Measurements from ENCODE around the gene RSPH9.
A peak's percentile ranks its signal among the peaks of the same experiment; 100 is the strongest.
"Not testable (repeated sequence)": the region's sequence is repeated elsewhere in the genome, so short reads cannot be mapped to it uniquely, and the experiment has no call there.

RSPH9 gene

DNA sequence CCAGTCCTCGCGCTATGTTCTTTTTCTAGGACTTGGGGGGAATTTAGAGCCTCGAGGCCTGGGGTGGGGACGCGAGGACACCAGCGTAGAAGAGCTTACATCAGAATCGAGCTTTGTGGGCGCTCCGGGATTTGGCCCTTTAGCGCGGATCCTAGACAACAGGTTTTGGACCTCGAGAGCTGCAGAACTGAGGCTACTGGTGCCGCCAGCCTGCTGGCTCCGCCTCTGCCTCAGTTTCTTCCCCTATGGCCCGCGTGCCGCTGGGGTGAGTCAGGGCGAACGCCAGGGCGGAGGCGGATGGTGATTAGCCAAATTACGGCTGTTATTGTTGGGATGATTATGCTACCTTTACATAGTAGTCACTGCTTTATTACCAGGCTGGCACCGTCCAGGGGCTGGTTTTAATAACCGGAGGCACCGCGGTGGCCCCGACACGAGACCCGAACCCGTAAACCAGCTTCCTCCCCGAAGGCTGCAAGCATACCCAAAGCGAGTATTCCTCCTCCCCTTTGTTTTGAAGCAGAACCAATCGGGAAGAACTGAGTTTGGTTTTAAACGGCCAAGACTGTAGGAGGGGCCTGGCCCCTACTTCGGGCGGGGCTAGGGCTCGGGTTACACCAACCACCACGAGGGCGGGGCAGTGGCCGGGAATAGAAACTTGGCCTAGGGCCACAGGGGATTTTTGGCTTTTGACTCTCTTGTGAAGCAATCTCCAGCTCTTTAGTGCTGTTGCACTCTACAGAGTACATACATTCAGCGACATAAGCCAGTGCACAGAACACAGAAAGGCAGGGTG is 15.1 kb upstream of the RSPH9 start:
- peak; percentile 95 for DNase-seq

DNA sequence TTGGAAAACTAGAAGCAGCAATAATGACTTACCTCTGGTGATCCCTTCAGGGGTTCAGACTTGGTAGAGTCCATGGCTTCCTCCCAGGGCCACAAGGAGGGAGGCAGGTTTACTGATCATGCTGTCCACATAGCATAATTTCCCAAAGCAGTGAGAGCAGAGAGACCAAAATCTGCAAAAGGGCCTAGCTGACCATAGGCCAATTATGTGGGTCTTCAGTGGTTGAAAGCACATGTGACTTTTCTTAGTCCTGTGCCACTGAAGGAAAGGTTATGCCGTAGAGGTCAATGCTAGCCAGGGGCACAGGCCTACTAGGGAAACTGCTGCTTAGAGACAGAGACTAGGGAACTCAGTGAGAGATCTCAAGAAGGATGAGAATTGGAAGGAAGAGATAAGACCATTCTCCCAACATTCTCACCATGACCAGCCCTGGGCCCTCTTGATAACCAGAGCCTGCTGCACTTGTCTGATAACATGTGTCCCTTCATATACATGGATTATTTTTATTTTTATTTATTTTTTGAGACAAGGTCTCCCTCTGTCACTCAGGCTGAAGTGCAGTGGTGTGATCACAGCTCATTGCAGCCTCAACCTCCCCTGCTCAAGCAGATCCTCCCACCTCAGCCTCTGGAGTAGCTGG is 13.7 kb upstream of the RSPH9 start:
- DNase-seq = no peak

DNA sequence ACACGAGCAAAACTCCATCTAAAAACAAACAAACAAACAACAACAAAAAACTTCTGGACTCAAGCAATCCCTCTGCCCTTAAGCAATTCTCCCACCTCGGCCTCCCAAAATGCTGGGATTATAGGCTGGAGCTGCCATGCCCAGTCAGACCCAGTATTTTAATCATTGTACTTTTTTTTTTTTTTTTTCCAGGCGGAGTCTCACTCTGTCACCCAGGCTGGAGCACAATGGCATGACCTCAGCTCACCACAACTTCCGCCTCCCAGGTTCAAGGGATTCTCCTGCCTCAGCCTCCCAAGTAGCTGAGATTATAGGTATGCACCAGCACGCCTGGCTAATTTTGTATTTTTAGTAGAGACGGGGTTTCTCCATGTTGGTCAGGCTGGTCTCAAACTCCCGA is 11.8 kb upstream of the RSPH9 start:
- not testable (repeated sequence) for DNase-seq

DNA sequence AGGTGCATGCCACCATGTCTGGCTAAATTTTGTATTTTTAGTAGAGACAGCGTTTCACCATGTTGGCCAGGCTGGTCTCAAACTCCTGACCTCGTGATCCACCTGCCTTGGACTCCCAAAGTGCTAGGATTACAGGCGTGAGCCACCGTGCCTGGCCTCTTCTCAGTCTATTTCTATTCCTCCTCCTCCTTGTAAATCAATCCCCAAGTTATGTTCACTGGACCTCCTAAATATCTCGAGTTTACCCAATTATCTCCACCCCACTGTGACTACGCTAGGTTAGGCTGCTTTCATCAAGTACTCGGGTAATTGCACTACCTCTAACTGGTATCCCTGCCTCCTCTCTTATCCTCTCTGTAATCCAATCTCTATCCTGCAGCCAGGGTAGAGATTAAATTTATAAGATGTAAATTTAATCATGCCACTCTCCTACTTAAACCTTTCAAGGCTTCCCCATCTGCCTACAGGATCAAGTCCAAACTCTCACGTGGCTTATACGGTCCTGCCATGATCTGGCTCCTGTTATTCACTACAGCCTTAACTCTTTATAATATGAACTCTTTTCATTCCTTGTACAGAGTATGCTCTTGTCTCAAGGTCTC is 10.0 kb upstream of the RSPH9 start:
- DNase-seq = no peak

DNA sequence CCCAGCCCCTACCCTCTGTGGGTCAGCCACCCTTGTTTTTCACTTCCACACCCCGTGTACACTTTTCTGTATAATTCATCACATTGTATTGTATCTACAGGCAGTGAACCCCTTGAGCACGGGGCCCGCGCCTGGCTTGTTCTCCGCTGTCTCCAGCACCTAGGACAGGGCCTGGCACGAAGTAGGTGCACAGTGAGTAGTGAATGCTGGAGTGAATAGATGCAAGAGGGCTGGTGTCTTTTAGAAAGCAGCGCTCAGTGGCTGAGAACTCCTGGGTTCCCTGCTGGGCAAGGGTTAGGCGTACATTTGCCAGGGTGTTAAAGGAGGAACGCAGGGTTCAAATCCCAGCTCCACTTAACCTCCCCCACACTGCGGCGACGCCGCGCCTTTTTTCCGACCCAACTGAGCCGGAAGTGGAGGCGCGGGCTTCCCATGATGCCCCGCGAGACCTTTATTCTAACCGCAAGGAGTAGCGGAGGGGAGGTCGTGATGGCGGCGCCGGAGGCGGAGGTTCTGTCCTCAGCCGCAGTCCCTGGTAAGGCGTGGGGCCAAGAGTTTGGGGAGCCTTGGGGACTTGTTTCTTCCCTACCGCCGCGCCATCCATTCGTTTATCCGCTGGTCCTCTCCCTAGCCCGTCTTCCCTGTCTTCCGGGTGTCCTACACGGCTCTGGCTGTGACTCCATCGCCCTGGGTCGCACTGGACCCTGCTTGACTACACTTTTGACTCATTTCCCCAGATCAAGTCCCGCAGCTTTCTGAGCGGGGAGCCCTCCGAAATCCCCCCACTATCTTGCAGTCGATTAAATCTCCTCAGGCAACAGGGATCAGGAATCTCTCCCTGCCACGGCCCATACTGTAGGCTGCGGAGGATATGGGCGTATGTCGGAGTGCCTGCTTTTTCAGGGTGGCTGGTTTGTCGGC is 9.2 kb upstream of the RSPH9 start, which contains the start of gene MAD2L1BP:
Gene MAD2L1BP (plus strand): TSS at position 454 of the 921 bp plus-strand sequence. CDS start 36 bp downstream, at position 490.
- DNase-seq = peak; percentile 92

DNA sequence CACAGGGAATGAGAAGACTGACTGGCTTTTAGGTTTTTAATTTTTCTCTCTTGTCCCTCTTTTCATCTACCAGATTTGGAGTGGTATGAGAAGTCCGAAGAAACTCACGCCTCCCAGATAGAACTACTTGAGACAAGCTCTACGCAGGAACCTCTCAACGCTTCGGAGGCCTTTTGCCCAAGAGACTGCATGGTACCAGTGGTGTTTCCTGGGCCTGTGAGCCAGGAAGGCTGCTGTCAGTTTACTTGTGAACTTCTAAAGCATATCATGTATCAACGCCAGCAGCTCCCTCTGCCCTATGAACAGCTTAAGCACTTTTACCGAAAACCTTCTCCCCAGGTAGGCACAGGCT is 8.6 kb upstream of the RSPH9 start:
- peak; percentile 17 for DNase-seq

DNA sequence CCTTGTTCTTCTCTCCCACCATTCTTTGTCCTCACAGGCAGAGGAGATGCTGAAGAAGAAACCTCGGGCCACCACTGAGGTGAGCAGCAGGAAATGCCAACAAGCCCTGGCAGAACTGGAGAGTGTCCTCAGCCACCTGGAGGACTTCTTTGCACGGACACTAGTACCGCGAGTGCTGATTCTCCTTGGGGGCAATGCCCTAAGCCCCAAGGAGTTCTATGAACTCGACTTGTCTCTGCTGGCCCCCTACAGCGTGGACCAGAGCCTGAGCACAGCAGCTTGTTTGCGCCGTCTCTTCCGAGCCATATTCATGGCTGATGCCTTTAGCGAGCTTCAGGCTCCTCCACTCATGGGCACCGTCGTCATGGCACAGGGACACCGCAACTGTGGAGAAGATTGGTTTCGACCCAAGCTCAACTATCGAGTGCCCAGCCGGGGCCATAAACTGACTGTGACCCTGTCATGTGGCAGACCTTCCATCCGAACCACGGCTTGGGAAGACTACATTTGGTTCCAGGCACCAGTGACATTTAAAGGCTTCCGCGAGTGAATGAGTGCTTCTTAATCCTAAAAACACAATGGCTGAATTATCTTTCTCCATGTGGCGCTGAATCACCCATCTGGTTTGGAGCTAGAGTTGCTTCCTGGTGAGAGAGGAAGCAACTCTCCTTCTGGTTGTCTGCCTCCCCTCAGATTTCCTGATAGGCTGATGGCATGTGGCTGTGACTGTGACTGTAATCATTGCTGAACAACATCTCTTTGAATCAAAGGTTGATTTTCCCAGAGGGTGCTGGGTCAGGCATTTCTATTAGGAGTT is 4.6 kb upstream of the RSPH9 start:
- DNase-seq = no peak

DNA sequence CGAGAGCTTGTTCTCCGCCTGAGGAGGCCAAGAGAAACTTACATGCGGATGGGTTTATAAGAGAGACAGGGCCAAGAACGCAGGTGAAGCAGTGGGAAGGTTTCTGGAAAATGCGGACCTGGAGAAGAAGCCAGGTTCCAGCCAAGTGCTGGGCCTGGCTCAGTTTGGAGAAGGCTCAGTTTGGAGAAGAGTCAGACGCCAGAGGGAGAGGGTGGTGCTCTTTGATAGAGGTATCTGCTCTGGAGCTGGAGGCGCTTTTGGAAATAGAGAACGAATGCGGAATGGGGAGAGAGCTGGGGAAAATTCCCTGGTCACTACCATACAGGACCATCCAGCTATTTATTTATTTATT is 753 bp downstream of the RSPH9 start:
- DNase-seq = no peak

DNA sequence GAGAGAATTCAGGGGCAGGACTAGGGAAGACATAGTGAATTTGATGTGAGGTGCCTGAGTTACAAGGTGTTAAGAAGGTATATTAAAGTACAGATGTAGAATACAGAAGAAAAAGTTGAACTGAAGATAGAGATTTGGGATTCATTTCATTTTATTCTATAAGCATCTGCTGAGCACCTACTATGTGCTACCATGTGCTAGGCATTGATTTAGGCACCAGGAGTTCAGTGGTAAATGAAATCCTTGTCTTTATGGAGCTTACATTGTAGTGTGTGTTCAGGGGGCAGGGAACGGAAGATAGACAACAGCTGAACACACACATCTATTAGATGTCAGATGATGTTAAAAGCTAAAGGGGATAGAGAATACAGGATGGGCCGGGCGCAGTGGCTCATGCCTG is 2.8 kb downstream of the RSPH9 start:
- no peak for DNase-seq

DNA sequence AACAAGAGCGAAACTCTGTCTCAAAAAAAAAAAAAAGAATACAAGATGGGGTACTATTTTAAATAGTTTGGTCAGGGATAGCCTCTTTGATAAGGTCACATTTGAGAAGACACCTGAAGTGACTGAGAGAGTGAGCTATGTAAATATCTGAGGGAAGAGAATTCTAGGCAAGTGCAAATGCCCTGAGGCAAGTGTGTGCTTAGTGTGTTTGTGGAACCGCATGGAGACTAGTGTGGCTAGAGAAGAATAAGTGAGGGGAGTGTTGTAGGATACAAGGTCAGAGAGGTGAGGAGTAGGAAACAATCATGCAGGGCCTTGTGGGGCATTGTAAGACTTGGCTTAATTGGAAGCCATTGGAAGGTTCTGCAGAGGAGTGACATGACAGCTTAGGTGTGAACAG is 3.4 kb downstream of the RSPH9 start:
- DNase-seq = no peak

DNA sequence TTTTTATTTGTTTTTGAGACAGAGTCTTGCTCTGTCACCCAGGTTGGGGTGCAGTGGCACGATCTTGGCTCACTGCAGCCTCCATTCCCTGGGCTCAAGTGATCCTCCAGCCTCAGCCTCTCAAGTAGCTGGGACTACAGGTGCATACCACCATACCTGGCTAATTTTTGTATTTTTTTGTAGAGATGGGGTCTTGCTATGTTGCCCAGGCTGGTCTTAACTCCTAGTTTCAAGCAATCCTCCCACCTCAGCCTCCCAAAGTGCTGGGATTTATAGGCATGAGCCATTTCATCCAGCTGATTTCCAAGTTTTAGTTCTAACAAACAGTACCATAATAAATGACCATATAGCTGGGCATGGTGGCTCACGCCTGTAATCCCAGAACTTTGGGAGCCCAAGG is 8.0 kb downstream of the RSPH9 start:
- DNase-seq = not testable (repeated sequence)

DNA sequence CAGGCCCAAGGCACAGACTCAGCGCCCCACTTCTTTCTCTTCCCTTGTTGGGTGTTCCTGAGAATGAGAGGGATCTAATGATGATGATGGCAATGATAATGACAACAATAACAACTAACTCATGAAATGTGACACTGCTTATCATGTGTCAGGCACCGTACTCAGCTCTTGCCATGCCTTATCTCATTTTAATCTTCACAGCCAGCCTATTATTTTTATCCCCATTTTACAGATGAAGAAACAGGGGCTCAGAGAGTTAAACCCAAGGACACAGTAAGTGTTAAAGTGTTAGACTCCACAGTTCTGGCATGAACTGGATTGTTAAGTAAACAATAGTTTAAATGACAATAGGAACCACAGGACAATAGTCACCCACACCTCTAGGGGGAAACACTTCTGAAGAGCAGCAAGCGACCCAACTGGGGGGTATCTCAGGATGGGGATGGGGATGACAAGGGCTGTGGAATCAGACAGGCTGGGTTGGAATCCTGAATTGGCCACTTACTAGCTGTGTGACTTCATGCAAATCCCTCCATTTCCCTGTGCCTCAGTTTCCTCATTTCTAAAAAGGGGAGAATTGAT is 12.5 kb downstream of the RSPH9 start:
- DNase-seq = no peak

DNA sequence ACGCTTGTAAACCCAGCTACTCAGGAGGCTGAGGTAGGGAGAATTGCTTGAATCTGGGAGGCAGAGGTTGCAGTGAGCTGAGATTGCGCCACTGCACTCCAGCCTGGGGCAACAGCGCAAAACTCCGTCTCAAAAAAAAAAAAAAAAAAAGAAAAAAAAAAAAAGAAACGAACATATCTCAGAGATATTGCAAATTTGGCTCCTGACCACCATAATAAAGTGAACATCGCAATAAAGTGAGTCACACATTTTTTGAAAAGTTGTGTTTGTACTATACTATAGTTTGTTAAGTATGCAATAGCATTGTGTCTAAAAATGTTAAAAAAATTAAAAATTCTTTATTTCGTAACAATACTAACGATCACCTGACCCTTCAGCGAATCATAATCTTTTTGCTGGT is 13.3 kb downstream of the RSPH9 start:
- DNase-seq = no peak

DNA sequence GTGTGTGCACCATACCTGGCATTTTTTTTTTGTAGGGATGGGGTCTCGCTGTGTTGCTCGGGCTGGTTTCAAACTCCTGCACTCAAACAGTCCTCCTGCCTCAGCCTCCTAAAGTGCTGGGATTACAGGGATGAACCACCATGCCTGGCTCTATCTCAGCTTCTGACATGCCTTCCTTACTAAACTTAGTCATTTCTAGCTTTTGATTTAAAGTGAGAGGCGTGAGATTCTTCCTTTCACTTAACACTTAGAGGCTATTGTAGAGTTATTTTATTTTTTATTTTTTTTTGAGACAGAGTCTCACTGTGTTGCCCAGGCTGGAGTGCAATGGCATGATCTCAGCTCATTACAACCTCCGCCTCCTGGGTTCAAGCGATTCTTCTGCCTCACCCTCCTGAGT is 18.1 kb downstream of the RSPH9 start:
- not testable (repeated sequence) for DNase-seq

DNA sequence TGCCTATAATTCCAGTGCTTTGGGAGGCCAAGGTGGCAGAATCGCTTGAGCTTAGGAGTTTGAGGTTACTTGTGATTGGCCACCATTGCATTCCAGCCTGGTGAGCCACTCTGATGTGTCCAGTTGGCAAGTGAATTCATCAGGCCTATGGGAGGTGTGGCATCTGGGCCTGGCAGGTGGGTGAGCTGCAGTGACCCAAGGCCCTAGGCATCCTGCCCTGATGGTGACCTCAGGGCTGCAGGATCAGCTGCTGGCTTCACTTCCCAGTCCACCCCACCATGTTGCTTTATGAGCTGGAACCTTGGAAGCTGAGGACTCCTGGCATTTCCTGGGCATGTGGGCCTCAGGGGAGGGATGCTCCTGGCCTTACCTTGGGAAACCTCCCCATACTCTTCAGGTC is 20.5 kb downstream of the RSPH9 start:
- DNase-seq = no peak

DNA sequence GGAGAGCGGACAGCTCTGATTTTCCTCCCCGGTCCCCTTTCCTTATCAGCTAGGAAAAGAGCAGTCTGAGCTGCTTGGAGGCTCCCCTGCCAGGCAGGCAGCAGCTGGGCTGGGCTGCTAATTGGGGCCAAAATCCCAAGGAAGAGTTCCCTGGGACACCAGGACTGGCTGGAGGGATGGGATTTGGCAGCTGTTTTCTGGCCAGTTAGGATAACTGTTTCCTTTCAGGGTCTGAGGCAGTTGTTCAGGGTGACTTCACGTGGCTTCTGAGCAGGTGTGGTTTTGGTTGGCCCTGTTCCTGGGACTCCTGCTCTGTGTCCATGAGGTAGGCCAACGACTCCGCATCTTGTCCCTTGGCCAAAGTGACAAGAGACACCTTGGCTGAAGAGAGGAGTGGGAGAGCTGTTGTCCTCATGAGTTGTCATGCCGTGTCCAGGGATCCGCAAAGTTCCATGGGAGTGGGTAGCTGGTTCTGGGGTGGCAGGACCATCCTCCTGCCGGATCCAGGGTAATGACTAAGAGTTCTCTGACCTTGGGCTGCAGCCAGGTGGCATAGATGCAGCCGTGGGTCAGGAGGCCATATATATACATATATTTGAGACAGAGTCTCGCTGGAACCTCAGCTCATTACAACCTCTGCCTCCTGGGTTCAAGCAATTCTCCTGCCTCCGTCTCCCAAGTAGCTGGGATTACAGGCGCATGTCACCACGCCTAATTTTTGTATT is 21.5 kb downstream of the RSPH9 start:
- no peak for DNase-seq

DNA sequence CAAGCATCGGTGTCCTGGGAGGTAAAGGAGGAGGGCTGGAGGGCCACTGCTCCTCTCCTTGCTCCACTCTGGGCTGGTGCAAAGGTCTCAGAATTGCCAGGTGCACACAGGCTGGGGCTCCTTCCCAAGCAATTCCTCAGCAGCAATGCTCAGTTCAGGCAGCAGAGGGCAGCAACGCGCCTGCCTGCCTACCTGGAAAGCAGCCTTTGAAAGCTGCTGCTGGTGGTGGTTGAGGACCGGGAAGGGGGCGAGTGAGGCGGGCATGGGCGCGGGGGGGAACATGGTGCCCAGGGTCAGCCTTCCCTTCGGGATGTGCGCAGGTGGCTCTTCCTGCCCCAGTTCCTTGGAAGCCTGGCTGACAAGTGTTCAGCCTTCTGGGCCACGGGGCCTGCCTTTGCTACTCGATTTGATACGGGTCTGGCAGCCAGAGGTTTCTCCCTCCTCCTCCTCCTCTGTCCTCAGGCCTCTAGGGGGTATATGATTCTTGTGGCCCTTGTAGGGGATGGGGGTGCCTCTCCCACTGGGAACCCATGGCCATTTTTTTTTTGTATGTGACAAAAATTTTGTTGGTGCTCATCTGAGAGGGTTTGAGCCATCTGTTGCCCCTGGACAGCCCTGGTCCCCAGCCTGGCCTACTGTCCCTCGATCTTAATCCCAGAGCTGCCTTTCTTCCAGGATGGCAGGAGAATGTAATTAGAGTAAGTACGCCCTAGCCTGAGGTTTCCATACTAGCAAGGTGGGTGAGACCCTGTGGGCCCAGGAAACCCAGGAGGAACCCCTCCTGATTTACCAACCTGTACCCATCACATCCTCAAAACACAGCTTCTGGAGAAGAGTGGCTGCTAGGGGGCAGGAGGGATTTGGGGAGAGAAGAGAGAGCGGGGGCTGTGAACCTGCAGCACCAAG is 22.7 kb downstream of the RSPH9 start:
- DNase-seq = peak; percentile 88

DNA sequence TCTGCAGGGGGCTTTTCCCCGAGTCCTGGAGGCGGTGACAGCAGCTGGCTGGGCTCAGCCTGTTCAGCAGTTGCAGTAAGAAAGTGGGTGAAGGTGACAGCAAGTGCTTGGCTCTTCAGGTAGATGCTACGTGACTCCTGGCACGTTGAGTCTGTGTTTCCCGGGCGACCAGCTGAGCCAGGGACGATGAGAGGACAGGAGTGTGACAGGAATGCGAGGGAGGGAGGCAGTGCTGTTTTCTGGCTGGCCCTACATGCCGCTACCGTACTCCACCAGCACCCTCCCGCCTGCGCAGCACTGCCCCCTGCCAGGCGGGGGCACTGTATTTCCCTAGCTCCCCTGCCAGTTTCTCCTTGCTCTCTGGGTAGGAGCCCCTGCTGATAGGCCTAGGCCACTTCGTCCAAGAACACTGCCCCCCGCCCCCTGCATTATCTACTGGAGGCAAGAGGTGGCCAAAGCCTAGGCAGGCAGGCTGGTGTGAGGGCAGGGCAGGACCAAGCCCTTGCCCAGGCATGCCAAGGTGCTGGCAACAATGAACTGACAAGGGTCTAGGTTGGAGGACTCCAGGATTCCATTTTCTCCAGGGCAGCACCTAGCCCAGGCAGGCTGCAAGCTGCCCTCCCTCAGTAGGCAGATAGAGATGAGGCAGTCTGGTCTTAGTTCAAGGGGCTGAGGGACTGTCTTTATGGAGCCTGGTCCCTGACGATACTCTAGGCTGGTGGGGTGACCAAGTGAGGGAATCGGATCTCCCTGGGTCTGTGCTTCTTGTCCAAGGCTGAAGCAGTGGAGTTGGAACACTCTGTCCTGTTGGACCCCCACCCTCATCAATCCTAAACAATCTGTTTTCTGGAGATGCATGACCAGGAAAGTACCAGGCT is 23.6 kb downstream of the RSPH9 start:
- peak; percentile 66 for DNase-seq

Measured in stimulated activated CD4-positive, alpha-beta T cell treated with anti-CD3 and anti-CD28 coated beads, Interleukin-15, amount 100 ng/mL, for 24 hours (primary cell).